Hematopoietic multipotent progenitor cell (in vitro differentiated cells): ENCODE results near the gene SPOCK2. TPM values are rescaled to one million over a fixed set of nuclear protein-coding genes. Genes with fewer than 3 reads are reported as not detected.

Source experiments
- DNase-seq, 3 donors: peaks; one replicate each; pipeline ENCODE4 v3.0.0-alpha.2; 2011 to 2015; ENCODE audit warnings: low read depth in 2 of 3, low spot score in 2 of 3
- total RNA-seq: library from RNA; depleted of rRNA; stranded (reverse); fragments of >200 nt; gene quantifications from one replicate; pipeline ENCODE4 v1.2.3, GENCODE V29; 2012

Gene SPOCK2
- total RNA-seq, 1 donor: 31.0 TPM

- DNase-seq: no peak
Observed at GRCh38 chr10:72090326-72090725, 2.0 kb upstream of the SPOCK2 start.

GRCh38 chr10:72089618-72090017 lies 1.3 kb upstream of the SPOCK2 start:
- DNase-seq: no peak

GRCh38 chr10:72088889-72089575 lies 681 bp upstream of the SPOCK2 start:
- DNase-seq: peak in 1 of 3 donors; percentile 50

- no peak for DNase-seq
Observed at GRCh38 chr10:72087392-72087968, 871 bp downstream of the SPOCK2 start.

- DNase-seq: peak in 2 of 3 donors; percentile 56 to 62
Observed at GRCh38 chr10:72086466-72087391, 1.6 kb downstream of the SPOCK2 start.

- no peak for DNase-seq
Observed at GRCh38 chr10:72085864-72086465, 2.4 kb downstream of the SPOCK2 start.

GRCh38 chr10:72085166-72085565 lies 3.2 kb downstream of the SPOCK2 start:
- DNase-seq: no peak

GRCh38 chr10:72083790-72084459 lies 4.4 kb downstream of the SPOCK2 start:
- DNase-seq: no peak

- no peak for DNase-seq
Observed at GRCh38 chr10:72082856-72083789, 5.2 kb downstream of the SPOCK2 start.

- DNase-seq: no peak
Observed at GRCh38 chr10:72081772-72082590, 6.4 kb downstream of the SPOCK2 start.

- DNase-seq: no peak
Observed at GRCh38 chr10:72081210-72081609, 7.1 kb downstream of the SPOCK2 start.

GRCh38 chr10:72080042-72080975 lies 8.0 kb downstream of the SPOCK2 start:
- DNase-seq: no peak

- DNase-seq: peak in 2 of 3 donors; percentile 24 to 37
Observed at GRCh38 chr10:72079356-72079755, 9.0 kb downstream of the SPOCK2 start.

- DNase-seq: no peak
Observed at GRCh38 chr10:72077275-72077990, 10.9 kb downstream of the SPOCK2 start.

- DNase-seq: no peak
Observed at GRCh38 chr10:72076756-72077155, 11.6 kb downstream of the SPOCK2 start.

GRCh38 chr10:72075376-72076115 lies 12.8 kb downstream of the SPOCK2 start:
- no peak for DNase-seq
